ENCODE measurements around the gene KCND3. TPM values are rescaled to one million over a fixed set of nuclear protein-coding genes. Genes with fewer than 3 reads are reported as not detected.

KCND3 gene
- total and polyA plus RNA-seq, 2 experiments from 2014 or later = 0.10 to 0.18 TPM

- no peak for TF ChIP-seq CTCF (conservative IDR thresholded peaks at IDR 0.05; ENCODE audit: low read depth in 2 of 2)
These were observed 227.8 kb downstream of the KCND3 start (continued) for GRCh38 chr1:111761717-111762116.

- H3K4me1 Mint-ChIP-seq = peaks cover 18% of the 10 kb centered on the region
- Histone ChIP-seq H3K9me2 (ENCODE audit: insufficient read depth) (no peaks in the 10 kb centered on the region), H3K36me3 (ENCODE audit: insufficient read depth) (peaks cover 37% of the 10 kb centered on the region; the same call in 1 of the 2 replicates), H4K20me1 (replicated peaks; ENCODE audit: insufficient read depth) (no peaks in the 10 kb centered on the region; the same call in 1 of the 2 replicates), H3K4me2 (no peak overlapping the region), H3K27me3 (ENCODE audit: insufficient read depth) (no peaks in the 10 kb centered on the region), H3F3A (replicated peaks; ENCODE audit: low read depth) (0 out of 2 replicates have a peak, but pooled peaks cover 3% of the 10 kb centered on the region), H3K4me1 (ENCODE audit: insufficient read depth) (peaks cover 7% of the 10 kb centered on the region), H3K27ac (ENCODE audit: low read depth) (no peak overlapping the region), H3K79me2 (replicated peaks; ENCODE audit: insufficient read depth) (peaks cover 39% of the 10 kb centered on the region), H3K4me3 (no peak overlapping the region), H2AFZ (no peak overlapping the region)
- peaks cover 13% of the 10 kb centered on the region for H3K27me3 Mint-ChIP-seq (ENCODE audit: insufficient read depth, low read depth, poor library complexity)
- peak overlapping the region; percentile 47 for H3K4me3 Mint-ChIP-seq
- peaks cover 60% of the 10 kb centered on the region for H3K36me3 Mint-ChIP-seq (ENCODE audit: low read depth)
- DNase-seq (ENCODE audit: low spot score) (peak; percentile 43), ATAC-seq (no peak)
- TF ChIP-seq NANOG (IDR thresholded peaks at IDR 0.05; ENCODE audit: borderline replicate concordance) (no peak), CTCF (conservative IDR thresholded peaks at IDR 0.05; ENCODE audit: low read depth in 2 of 2) (peak; percentile 39 to 42)
- peaks cover 4% of the 10 kb centered on the region; the same call in 1 of the 3 replicates for H3K9me3 Mint-ChIP-seq
- H3K27ac Mint-ChIP-seq = no peak overlapping the region; the same call in 1 of the 2 replicates
These were observed 231.1 kb downstream of the KCND3 start for GRCh38 chr1:111758373-111758772.

- H3K27me3 Mint-ChIP-seq (ENCODE audit: insufficient read depth, low read depth, poor library complexity) = peaks cover 13% of the 10 kb centered on the region
- TF ChIP-seq CTCF (conservative IDR thresholded peaks at IDR 0.05; ENCODE audit: low read depth in 2 of 2) (no peak), ZNF331 (CRISPR knock-in tag; IDR thresholded peaks at IDR 0.05; ENCODE audit: low read depth) (no peak)
- TF ChIP-seq, protein P1, sequence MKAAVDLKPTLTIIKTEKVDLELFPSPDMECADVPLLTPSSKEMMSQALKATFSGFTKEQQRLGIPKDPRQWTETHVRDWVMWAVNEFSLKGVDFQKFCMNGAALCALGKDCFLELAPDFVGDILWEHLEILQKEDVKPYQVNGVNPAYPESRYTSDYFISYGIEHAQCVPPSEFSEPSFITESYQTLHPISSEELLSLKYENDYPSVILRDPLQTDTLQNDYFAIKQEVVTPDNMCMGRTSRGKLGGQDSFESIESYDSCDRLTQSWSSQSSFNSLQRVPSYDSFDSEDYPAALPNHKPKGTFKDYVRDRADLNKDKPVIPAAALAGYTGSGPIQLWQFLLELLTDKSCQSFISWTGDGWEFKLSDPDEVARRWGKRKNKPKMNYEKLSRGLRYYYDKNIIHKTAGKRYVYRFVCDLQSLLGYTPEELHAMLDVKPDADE (IDR thresholded peaks at IDR 0.05) = no peak
These were observed 233.3 kb downstream of the KCND3 start for GRCh38 chr1:111756124-111756513.

More at GRCh38 chr1:111756124-111756513, 233.3 kb downstream of the KCND3 start:
- H3K27ac ChIP-seq (ENCODE audit: low read depth) = peak overlapping the region; percentile 98
- no peak for DNase-seq (ENCODE audit: low spot score)
- peaks cover 7% of the 10 kb centered on the region for H3K4me1 ChIP-seq (ENCODE audit: insufficient read depth)
- H3K27me3 ChIP-seq (ENCODE audit: insufficient read depth) = no peaks in the 10 kb centered on the region
- H3K9me3 Mint-ChIP-seq = peaks cover 4% of the 10 kb centered on the region; the same call in 1 of the 3 replicates
- peak overlapping the region; percentile 98 for H3K27ac Mint-ChIP-seq
- H3K36me3 ChIP-seq (ENCODE audit: insufficient read depth) = peaks cover 24% of the 10 kb centered on the region; the same call in 1 of the 2 replicates
- no peaks in the 10 kb centered on the region; the same call in 1 of the 2 replicates for H4K20me1 ChIP-seq (replicated peaks; ENCODE audit: insufficient read depth)
- H3K36me3 Mint-ChIP-seq (ENCODE audit: low read depth) = peaks cover 41% of the 10 kb centered on the region
- H3K4me3 ChIP-seq = peak overlapping the region; percentile 98
- H3K9me2 ChIP-seq (ENCODE audit: insufficient read depth) = no peaks in the 10 kb centered on the region
- peak overlapping the region; percentile 100 for H2AFZ ChIP-seq
- peaks cover 39% of the 10 kb centered on the region for H3K79me2 ChIP-seq (replicated peaks; ENCODE audit: insufficient read depth)
- ATAC-seq = peak; percentile 40
- 0 out of 2 replicates have a peak, but pooled peaks cover 3% of the 10 kb centered on the region for H3F3A ChIP-seq (replicated peaks; ENCODE audit: low read depth)
- peaks cover 18% of the 10 kb centered on the region for H3K4me1 Mint-ChIP-seq
- peak overlapping the region; percentile 92 for H3K4me3 Mint-ChIP-seq
- H3K4me2 ChIP-seq = peak overlapping the region; percentile 100
